RKO (cell line): Measurements from ENCODE around the gene GRAP.

Experiments
- DNase-seq: peaks from one replicate; pipeline ENCODE4 v3.0.0-alpha.2; 2016; ENCODE audit warnings: low spot score

The GRAP gene

GRCh38 chr17:19018600-19018950 lies 28.2 kb downstream of the GRAP start:
- no peak for DNase-seq

- DNase-seq: no peak
Observed at GRCh38 chr17:19017804-19018599, 28.8 kb downstream of the GRAP start.

- no peak for DNase-seq
Observed at GRCh38 chr17:19017401-19017800, 29.4 kb downstream of the GRAP start.

- no peak for DNase-seq
Observed at GRCh38 chr17:19016881-19017280, 29.9 kb downstream of the GRAP start.

GRCh38 chr17:19016297-19016696 lies 30.5 kb downstream of the GRAP start:
- DNase-seq: no peak

- DNase-seq: no peak
Observed at GRCh38 chr17:19015428-19015827, 31.3 kb downstream of the GRAP start.

- DNase-seq: no peak
Observed at GRCh38 chr17:19014628-19015215, 32.0 kb downstream of the GRAP start.

- DNase-seq: no peak
Observed at GRCh38 chr17:19013806-19014627, 32.7 kb downstream of the GRAP start.

GRCh38 chr17:19013226-19013625 lies 33.5 kb downstream of the GRAP start:
- DNase-seq: no peak

- no peak for DNase-seq
Observed at GRCh38 chr17:19012171-19013080, 34.3 kb downstream of the GRAP start.

- no peak for DNase-seq
Observed at GRCh38 chr17:19011581-19011980, 35.2 kb downstream of the GRAP start.

- no peak for DNase-seq
Observed at GRCh38 chr17:19010729-19011505, 35.8 kb downstream of the GRAP start.

GRCh38 chr17:19009970-19010369 lies 36.8 kb downstream of the GRAP start:
- DNase-seq: no peak

GRCh38 chr17:19006698-19007097 lies 40.1 kb downstream of the GRAP start:
- DNase-seq: no peak

GRCh38 chr17:19005789-19006430 lies 40.8 kb downstream of the GRAP start:
- DNase-seq: no peak

- no peak for DNase-seq
Observed at GRCh38 chr17:19005137-19005773, 41.5 kb downstream of the GRAP start.

- peak; percentile 89 for DNase-seq
Observed at GRCh38 chr17:19004421-19005136, 42.2 kb downstream of the GRAP start, which contains the start of gene FAM83G. Gene FAM83G, minus strand, starts transcription at chr17:19004764. Its CDS starts 723 bp downstream, at chr17:19004041.

GRCh38 chr17:19003543-19004420 lies 43.0 kb downstream of the GRAP start:
- DNase-seq: peak; percentile 66
